ENCODE data around the gene OSBPL10.
A peak's percentile ranks its signal among the peaks of the same experiment; 100 is the strongest.

Gene OSBPL10

GRCh38 chr3:31976302-31976701, 4.8 kb downstream of the OSBPL10 start:
- DNase-seq (ENCODE audit: low read depth), result no peak
- H3K4me3 ChIP-seq (replicated peaks; ENCODE audit: low read depth, low read length), result no peak overlapping the region
- no peak for TF ChIP-seq CTCF (IDR thresholded peaks at IDR 0.05; ENCODE audit: low read length, missing control alignments)

GRCh38 chr3:31974964-31975363, 6.1 kb downstream of the OSBPL10 start:
- TF ChIP-seq CTCF (IDR thresholded peaks at IDR 0.05; ENCODE audit: low read length, missing control alignments), result no peak
- no peak for DNase-seq (ENCODE audit: low read depth)
- H3K4me3 ChIP-seq (replicated peaks; ENCODE audit: low read depth, low read length), result no peak overlapping the region

GRCh38 chr3:31974471-31974870, 6.6 kb downstream of the OSBPL10 start:
- TF ChIP-seq CTCF (IDR thresholded peaks at IDR 0.05; ENCODE audit: low read length, missing control alignments), result no peak
- peak; percentile 48 for DNase-seq (ENCODE audit: low read depth)
- no peak overlapping the region for H3K4me3 ChIP-seq (replicated peaks; ENCODE audit: low read depth, low read length)

- no peak for DNase-seq (ENCODE audit: low read depth)
- no peak for TF ChIP-seq CTCF (IDR thresholded peaks at IDR 0.05; ENCODE audit: low read length, missing control alignments)
- H3K4me3 ChIP-seq (replicated peaks; ENCODE audit: low read depth, low read length), result no peak overlapping the region
These were observed 7.2 kb downstream of the OSBPL10 start for GRCh38 chr3:31973837-31974236.

- H3K4me3 ChIP-seq (replicated peaks; ENCODE audit: low read depth, low read length), result no peak overlapping the region
- TF ChIP-seq CTCF (IDR thresholded peaks at IDR 0.05; ENCODE audit: low read length, missing control alignments), result no peak
- peak; percentile 24 for DNase-seq (ENCODE audit: low read depth)
These were observed 8.0 kb downstream of the OSBPL10 start for GRCh38 chr3:31973081-31973480.

GRCh38 chr3:31971607-31972006, 9.5 kb downstream of the OSBPL10 start:
- DNase-seq (ENCODE audit: low read depth), result no peak
- no peak overlapping the region for H3K4me3 ChIP-seq (replicated peaks; ENCODE audit: low read depth, low read length)
- TF ChIP-seq CTCF (IDR thresholded peaks at IDR 0.05; ENCODE audit: low read length, missing control alignments), result no peak

GRCh38 chr3:31968927-31969418, 12.1 kb downstream of the OSBPL10 start:
- peak; percentile 89 for DNase-seq (ENCODE audit: low read depth)
- no peak for TF ChIP-seq CTCF (IDR thresholded peaks at IDR 0.05; ENCODE audit: low read length, missing control alignments)
- no peak overlapping the region for H3K4me3 ChIP-seq (replicated peaks; ENCODE audit: low read depth, low read length)
